PC-3 (cell line): ENCODE measurements around the gene EIF4G3.

ENCODE experiments used
- EZH2 ChIP-seq: fragments of 300-600 bp; sonication (generic); IDR thresholded peaks from one replicate; pipeline ENCODE4 v1.6.1; 2017; ENCODE audit warnings: antibody characterized with exemption, mild to moderate bottlenecking, low read length; ENCODE audit not compliant: unreplicated experiment
- TF ChIP-seq, protein P1 (sequence below): fragments of 300-600 bp; sonication (generic); conservative IDR thresholded peaks from 2 replicates; pipeline ENCODE4 v1.5.1; 2017; ENCODE audit warnings: antibody characterized with exemption, low read depth, mild to moderate bottlenecking, low read length

DNA sequence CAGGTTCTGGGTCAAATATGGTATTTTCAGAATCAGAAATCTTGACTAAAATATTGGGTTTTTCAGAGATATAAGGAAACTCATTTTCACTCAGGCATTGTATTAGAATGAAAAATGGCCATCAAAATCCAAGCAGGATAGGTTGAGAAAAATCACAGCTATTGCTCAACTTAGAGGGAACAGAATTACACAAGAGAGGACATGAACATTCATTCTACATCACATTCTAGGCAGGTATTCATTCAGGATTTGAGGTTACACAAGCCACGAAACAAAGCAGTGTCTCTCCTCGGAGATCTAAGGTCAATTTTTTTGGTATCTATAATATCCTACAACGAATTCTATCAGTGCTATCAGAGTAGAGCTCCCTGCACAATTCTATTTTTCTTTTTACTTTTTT is 226.0 kb downstream of the EIF4G3 start:
- TF ChIP-seq, protein P1, sequence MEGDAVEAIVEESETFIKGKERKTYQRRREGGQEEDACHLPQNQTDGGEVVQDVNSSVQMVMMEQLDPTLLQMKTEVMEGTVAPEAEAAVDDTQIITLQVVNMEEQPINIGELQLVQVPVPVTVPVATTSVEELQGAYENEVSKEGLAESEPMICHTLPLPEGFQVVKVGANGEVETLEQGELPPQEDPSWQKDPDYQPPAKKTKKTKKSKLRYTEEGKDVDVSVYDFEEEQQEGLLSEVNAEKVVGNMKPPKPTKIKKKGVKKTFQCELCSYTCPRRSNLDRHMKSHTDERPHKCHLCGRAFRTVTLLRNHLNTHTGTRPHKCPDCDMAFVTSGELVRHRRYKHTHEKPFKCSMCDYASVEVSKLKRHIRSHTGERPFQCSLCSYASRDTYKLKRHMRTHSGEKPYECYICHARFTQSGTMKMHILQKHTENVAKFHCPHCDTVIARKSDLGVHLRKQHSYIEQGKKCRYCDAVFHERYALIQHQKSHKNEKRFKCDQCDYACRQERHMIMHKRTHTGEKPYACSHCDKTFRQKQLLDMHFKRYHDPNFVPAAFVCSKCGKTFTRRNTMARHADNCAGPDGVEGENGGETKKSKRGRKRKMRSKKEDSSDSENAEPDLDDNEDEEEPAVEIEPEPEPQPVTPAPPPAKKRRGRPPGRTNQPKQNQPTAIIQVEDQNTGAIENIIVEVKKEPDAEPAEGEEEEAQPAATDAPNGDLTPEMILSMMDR, result no peak
- TF ChIP-seq EZH2, result no peak
